Chondrocyte (in vitro differentiated cells): ENCODE data around the gene MAP4K5. TPM values are rescaled to one million over a fixed set of nuclear protein-coding genes. Genes with fewer than 3 reads are reported as not detected.
"Not testable (repeated sequence)": the region's sequence is repeated elsewhere in the genome, so short reads cannot be mapped to it uniquely, and the experiment has no call there.

Experiments used
- DNase-seq: peaks from one replicate; pipeline ENCODE4 v3.0.0; 2021; ENCODE audit warnings: mixed read lengths, low spot score
- H3K27ac Mint-ChIP-seq: one replicate; pipeline ENCODE4 v1.8.0; 2021; ENCODE audit warnings: mild to moderate bottlenecking, moderate library complexity, mixed read lengths; ENCODE audit not compliant: unreplicated experiment
- H3K27me3 Mint-ChIP-seq: 2 replicates; pipeline ENCODE4 v1.8.0; 2021; ENCODE audit warnings: low read depth, mixed read lengths
- H3K36me3 Mint-ChIP-seq: 2 replicates; pipeline ENCODE4 v1.8.0; 2021; ENCODE audit warnings: low read depth, mixed read lengths
- H3K4me1 Mint-ChIP-seq: 2 replicates; pipeline ENCODE4 v1.8.0; 2021; ENCODE audit warnings: low read depth, mild to moderate bottlenecking, mixed read lengths
- H3K4me3 Mint-ChIP-seq: one replicate; pipeline ENCODE4 v1.8.0; 2021; ENCODE audit warnings: mild to moderate bottlenecking, moderate library complexity, mixed read lengths; ENCODE audit not compliant: unreplicated experiment
- H3K9me3 Mint-ChIP-seq: 2 replicates; pipeline ENCODE4 v1.8.0; 2021; ENCODE audit warnings: low read depth, mixed read lengths
- total RNA-seq: library from RNA; stranded (reverse); gene quantifications from 3 replicates; pipeline ENCODE4 v1.2.1, GENCODE V29; 2021
- TF ChIP-seq, protein P1 (sequence below): fragments of 200-600 bp; sonication (generic); IDR thresholded peaks from 2 replicates; pipeline ENCODE4 v1.5.0; 2021; ENCODE audit warnings: antibody characterized with exemption, mild to moderate bottlenecking, moderate library complexity

Gene MAP4K5
- total RNA-seq, 1 donor from 2014 or later, result 103 TPM

DNA sequence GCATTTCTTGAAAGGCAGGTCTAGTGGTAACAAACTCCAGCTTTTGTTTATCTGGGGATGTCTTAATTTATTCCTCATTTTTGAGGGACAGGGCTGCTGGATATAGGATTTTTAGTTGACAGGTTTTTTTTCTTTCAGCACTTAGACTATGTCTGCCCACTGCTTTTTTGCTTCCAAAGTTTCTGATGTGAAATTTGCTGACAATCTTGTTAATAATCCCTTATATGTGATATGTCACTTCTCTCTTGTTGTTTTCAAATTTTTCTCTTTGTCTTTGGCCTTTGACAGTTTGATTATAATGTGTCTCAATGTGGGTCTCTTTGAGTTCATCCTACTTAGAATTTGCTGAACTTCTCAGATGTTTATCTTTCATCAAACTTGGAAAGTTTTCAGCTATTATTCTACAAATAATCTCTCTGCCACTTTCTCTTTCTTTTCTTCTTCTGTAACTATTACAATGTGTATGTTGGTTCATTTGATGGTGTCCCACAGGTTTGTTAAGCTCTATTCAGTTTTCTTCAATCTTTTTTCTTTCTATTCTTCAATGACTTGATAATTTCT is 37.4 kb upstream of the MAP4K5 start:
- DNase-seq, result no peak
- Mint-ChIP-seq H3K36me3 (peaks cover 19% of the 10 kb centered on the region), H3K9me3 (peaks cover 27% of the 10 kb centered on the region), H3K4me1 (no peaks in the 10 kb centered on the region), H3K27ac (no peak overlapping the region), H3K27me3 (no peaks in the 10 kb centered on the region), H3K4me3 (no peak overlapping the region)
- TF ChIP-seq, protein P1, sequence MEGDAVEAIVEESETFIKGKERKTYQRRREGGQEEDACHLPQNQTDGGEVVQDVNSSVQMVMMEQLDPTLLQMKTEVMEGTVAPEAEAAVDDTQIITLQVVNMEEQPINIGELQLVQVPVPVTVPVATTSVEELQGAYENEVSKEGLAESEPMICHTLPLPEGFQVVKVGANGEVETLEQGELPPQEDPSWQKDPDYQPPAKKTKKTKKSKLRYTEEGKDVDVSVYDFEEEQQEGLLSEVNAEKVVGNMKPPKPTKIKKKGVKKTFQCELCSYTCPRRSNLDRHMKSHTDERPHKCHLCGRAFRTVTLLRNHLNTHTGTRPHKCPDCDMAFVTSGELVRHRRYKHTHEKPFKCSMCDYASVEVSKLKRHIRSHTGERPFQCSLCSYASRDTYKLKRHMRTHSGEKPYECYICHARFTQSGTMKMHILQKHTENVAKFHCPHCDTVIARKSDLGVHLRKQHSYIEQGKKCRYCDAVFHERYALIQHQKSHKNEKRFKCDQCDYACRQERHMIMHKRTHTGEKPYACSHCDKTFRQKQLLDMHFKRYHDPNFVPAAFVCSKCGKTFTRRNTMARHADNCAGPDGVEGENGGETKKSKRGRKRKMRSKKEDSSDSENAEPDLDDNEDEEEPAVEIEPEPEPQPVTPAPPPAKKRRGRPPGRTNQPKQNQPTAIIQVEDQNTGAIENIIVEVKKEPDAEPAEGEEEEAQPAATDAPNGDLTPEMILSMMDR, result no peak

GRCh38 chr14:50562841-50563240 is 30.5 kb upstream of the MAP4K5 start:
- Mint-ChIP-seq H3K27ac (no peak overlapping the region), H3K4me3 (no peak overlapping the region), H3K4me1 (peaks cover 20% of the 10 kb centered on the region), H3K36me3 (no peaks in the 10 kb centered on the region), H3K9me3 (no peaks in the 10 kb centered on the region), H3K27me3 (no peaks in the 10 kb centered on the region)
- no peak for DNase-seq
- TF ChIP-seq, protein P1, result no peak

GRCh38 chr14:50560931-50561285 is 28.5 kb upstream of the MAP4K5 start:
- H3K36me3 Mint-ChIP-seq, result no peaks in the 10 kb centered on the region
- TF ChIP-seq, protein P1, result no peak
- H3K27ac Mint-ChIP-seq, result peak overlapping the region; percentile 91
- H3K4me1 Mint-ChIP-seq, result peaks cover 20% of the 10 kb centered on the region
- H3K9me3 Mint-ChIP-seq, result no peaks in the 10 kb centered on the region
- H3K27me3 Mint-ChIP-seq, result peaks cover 2% of the 10 kb centered on the region
- H3K4me3 Mint-ChIP-seq, result peak overlapping the region; percentile 94
- no peak for DNase-seq

DNA sequence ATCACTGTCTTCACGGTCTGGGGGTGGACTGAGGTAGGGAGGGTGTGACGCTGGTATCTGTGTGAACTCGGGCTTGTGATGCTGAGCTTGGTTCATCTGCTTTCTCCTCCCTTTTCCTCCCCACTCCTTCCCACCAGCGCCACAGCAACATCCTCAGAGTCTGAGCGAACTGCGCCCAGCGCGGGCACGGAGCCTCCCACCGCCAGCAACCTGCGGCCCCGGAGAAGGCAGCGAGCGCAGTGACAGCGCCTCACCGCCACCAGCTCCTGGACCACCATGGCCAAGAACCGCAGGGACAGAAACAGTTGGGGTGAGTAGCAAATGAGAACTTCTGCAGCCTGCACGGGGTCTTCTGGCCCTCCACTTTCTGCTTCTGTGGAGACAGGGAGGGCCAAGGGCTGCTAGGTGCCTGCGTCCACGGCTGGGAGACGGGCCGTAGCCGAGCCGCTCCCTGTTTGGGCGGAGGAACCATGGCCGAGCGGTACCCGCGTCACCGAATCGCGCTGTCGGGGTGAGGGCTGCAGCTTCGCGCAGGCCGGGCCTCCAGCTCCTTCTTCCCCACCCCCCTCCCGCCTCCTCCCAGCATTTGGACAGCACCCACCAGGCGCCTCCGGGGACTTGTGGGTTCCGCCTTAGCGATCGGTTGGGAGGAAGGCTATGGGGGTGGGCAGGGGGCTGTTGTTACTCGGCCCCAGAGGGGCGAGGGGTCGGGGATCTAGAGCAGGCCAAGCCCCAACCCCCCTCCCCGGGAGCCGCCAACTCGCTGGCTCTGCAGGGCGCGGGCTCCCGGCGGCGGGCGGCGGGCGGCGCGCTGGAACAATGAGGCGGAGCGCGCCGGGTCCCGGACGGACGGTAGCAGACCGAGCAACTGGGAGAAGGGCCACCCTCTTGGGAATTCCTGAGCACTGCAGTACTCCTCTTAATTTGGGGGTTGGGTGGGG is 27.9 kb upstream of the MAP4K5 start, which contains the start of gene ATL1:
Gene ATL1, plus strand, starts transcription at position 156 of the 941 bp plus-strand sequence. Its CDS starts 121 bp downstream, at position 277.
- Mint-ChIP-seq H3K36me3 (no peaks in the 10 kb centered on the region), H3K4me3 (peak within 1 kb of the TSS; percentile 94), H3K9me3 (no peaks in the 10 kb centered on the region), H3K27me3 (peaks cover 2% of the 10 kb centered on the region), H3K4me1 (peaks cover 20% of the 10 kb centered on the region), H3K27ac (peak within 1 kb of the TSS; percentile 91)
- TF ChIP-seq, protein P1, result peak; percentile 30
- peak; percentile 91 for DNase-seq

- DNase-seq, H3K4me3 Mint-ChIP-seq, H3K27ac Mint-ChIP-seq, H3K9me3 Mint-ChIP-seq, H3K36me3 Mint-ChIP-seq, H3K4me1 Mint-ChIP-seq: not testable (repeated sequence)
- peaks cover 13% of the 10 kb centered on the region for H3K27me3 Mint-ChIP-seq
Observed at GRCh38 chr14:50552796-50553195, 20.4 kb upstream of the MAP4K5 start.
